Vagina (tissue), 2 donors: Measurements from ENCODE around the gene DUSP21. TPM values are rescaled to one million over a fixed set of nuclear protein-coding genes. Genes with fewer than 3 reads are reported as not detected.
"Not testable (repeated sequence)": the region's sequence is repeated elsewhere in the genome, so short reads cannot be mapped to it uniquely, and the experiment has no call there.

Experiments used
- DNase-seq, 2 donors: peaks; one replicate each; pipeline ENCODE4 v3.0.0-alpha.2; 2017; ENCODE audit errors: extremely low spot score in 2 of 2
- H3K27ac ChIP-seq: fragments of 200-600 bp; sonication (generic); one replicate; pipeline ENCODE4 v1.5.1; 2019
- H3K27me3 ChIP-seq: fragments of 200-600 bp; sonication (generic); one replicate; pipeline ENCODE4 v1.5.1; 2019
- H3K36me3 ChIP-seq, 2 donors: fragments of 200-600 bp; sonication (generic); one replicate each; pipeline ENCODE4 v1.5.1; 2017 to 2019
- H3K4me1 ChIP-seq: fragments of 200-600 bp; sonication (generic); one replicate; pipeline ENCODE4 v1.5.1; 2019
- H3K4me3 ChIP-seq, 2 donors: fragments of 200-600 bp; sonication (generic); 1 replicate in 1 of 2; 2 replicates in 1 of 2; pipeline ENCODE4 v1.5.1; 2016 to 2019
- H3K9me3 ChIP-seq: fragments of 200-600 bp; sonication (generic); one replicate; pipeline ENCODE4 v1.5.1; 2019
- CTCF ChIP-seq, 3 experiments: fragments of 450-650 bp in 2 of 3; fragments of 200-600 bp in 1 of 3; sonication (generic) in 1 of 3; IDR thresholded peaks; one replicate each; pipeline ENCODE4 v1.5.1; 2017 to 2019; ENCODE audit warnings: antibody characterized with exemption in 3 of 3, mild to moderate bottlenecking in 2 of 3, moderate library complexity in 2 of 3
- POLR2A ChIP-seq, 2 donors: fragments of 450-650 bp; IDR thresholded peaks; one replicate each; pipeline ENCODE4 v1.6.1; 2017; ENCODE audit warnings: antibody characterized with exemption in 2 of 2, mild to moderate bottlenecking in 2 of 2, moderate library complexity in 2 of 2
- POLR2AphosphoS5 ChIP-seq, 2 donors: sonication (generic); formaldehyde crosslinking; IDR thresholded peaks; one replicate each; pipeline ENCODE4 v1.9.0; 2017; ENCODE audit warnings: antibody characterized with exemption in 2 of 2, mild to moderate bottlenecking in 2 of 2, low read depth in 1 of 2; ENCODE audit not compliant: insufficient read depth in 1 of 2
- intact Hi-C: fragments of 100-400 bp; cut with DNase I; formaldehyde crosslinking; loops from one replicate; pipeline ENCODE4 v1.15.1; 2023
- total RNA-seq: library from RNA; depleted of rRNA; stranded (reverse); fragments of >200 nt; gene quantifications from one replicate; pipeline ENCODE4 v1.2.3, GENCODE V29; 2016

DUSP21 gene
- total RNA-seq, 1 donor from 2014 or later = not detected

GRCh38 chrX:44843318-44843702, 511 bp upstream of the DUSP21 start:
- Histone ChIP-seq H3K27me3 (no peaks in the 10 kb centered on the region), H3K36me3 (no peaks in the 10 kb centered on the region), H3K4me3 (no peak overlapping the region), H3K27ac (no peak overlapping the region), H3K9me3 (no peaks in the 10 kb centered on the region), H3K4me1 (no peaks in the 10 kb centered on the region)
- no peak for DNase-seq
- TF ChIP-seq CTCF (IDR thresholded peaks at IDR 0.05) = no peak
- TF ChIP-seq POLR2AphosphoS5 (IDR thresholded peaks at IDR 0.05; ENCODE audit: insufficient read depth in 1 of 2, low read depth in 1 of 2) = no peak
- TF ChIP-seq POLR2A (IDR thresholded peaks at IDR 0.05) = no peak
- intact Hi-C loops = no loop called here

- Histone ChIP-seq H3K4me1 (no peaks in the 10 kb centered on the region), H3K36me3 (no peaks in the 10 kb centered on the region), H3K27me3 (no peaks in the 10 kb centered on the region), H3K9me3 (no peaks in the 10 kb centered on the region), H3K4me3 (no peak overlapping the region), H3K27ac (no peak overlapping the region)
- TF ChIP-seq CTCF (IDR thresholded peaks at IDR 0.05) = no peak
- TF ChIP-seq POLR2AphosphoS5 (IDR thresholded peaks at IDR 0.05; ENCODE audit: insufficient read depth in 1 of 2, low read depth in 1 of 2) = no peak
- TF ChIP-seq POLR2A (IDR thresholded peaks at IDR 0.05) = no peak
- intact Hi-C loops = no loop called here
- no peak for DNase-seq
These were observed 383 bp downstream of the DUSP21 start for GRCh38 chrX:44844204-44844603.

GRCh38 chrX:44850891-44851290, 7.1 kb downstream of the DUSP21 start:
- H3K4me3 ChIP-seq, intact Hi-C loops, H3K27me3 ChIP-seq, DNase-seq, H3K9me3 ChIP-seq, H3K27ac ChIP-seq, H3K36me3 ChIP-seq, H3K4me1 ChIP-seq: not testable (repeated sequence)

DNA sequence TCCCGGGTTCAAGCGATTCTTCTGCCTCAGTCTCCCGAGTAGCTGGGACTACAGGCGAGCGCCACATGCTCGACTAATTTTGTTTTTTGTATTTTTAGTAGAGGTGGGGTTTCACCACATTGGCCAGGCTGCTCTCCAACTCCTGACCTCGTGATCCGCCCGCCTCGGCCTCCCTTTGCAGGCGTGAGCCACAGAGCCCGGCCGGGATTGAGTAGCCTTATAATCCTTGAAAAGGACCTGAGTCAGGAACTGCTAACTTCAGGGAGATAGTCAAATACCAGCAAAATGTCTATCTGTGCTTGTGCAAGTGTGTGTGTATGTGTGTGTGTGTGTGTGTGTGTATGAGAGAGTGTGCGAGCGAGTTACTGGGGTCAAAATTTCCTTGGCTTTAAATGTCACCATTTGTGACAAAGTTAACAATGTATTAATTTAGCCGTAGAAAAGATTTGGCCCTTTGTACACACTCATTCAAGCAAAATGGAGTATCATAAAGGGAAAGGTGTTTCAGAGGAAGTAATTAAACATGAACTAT, 27.4 kb downstream of the DUSP21 start:
- intact Hi-C loops = no loop called here
- no peaks in the 10 kb centered on the region for H3K9me3 ChIP-seq
- H3K4me3 ChIP-seq = peak overlapping the region in 1 of 2 donors; percentile 64
- H3K27me3 ChIP-seq = no peaks in the 10 kb centered on the region
- H3K36me3 ChIP-seq = no peaks in the 10 kb centered on the region
- DNase-seq = no peak
- peaks cover 27% of the 10 kb centered on the region for H3K4me1 ChIP-seq
- TF ChIP-seq CTCF (IDR thresholded peaks at IDR 0.05) = no peak
- no peak for TF ChIP-seq POLR2AphosphoS5 (IDR thresholded peaks at IDR 0.05; ENCODE audit: insufficient read depth in 1 of 2, low read depth in 1 of 2)
- no peak for TF ChIP-seq POLR2A (IDR thresholded peaks at IDR 0.05)
- no peak overlapping the region for H3K27ac ChIP-seq

GRCh38 chrX:44871931-44872820, 28.4 kb downstream of the DUSP21 start:
- TF ChIP-seq CTCF (IDR thresholded peaks at IDR 0.05) = no peak
- no peak for TF ChIP-seq POLR2AphosphoS5 (IDR thresholded peaks at IDR 0.05; ENCODE audit: insufficient read depth in 1 of 2, low read depth in 1 of 2)
- TF ChIP-seq POLR2A (IDR thresholded peaks at IDR 0.05) = no peak
- intact Hi-C loops = no loop called here
- H3K36me3 ChIP-seq = no peaks in the 10 kb centered on the region
- no peaks in the 10 kb centered on the region for H3K27me3 ChIP-seq
- H3K4me1 ChIP-seq = peaks cover 35% of the 10 kb centered on the region
- H3K4me3 ChIP-seq = peak overlapping the region; percentile 64 to 94
- H3K27ac ChIP-seq = peak overlapping the region; percentile 100
- H3K9me3 ChIP-seq = no peaks in the 10 kb centered on the region
- peak in 1 of 2 donors; percentile 88 for DNase-seq
